Measurements from ENCODE around the gene C1orf21.

Gene C1orf21

GRCh38 chr1:184456189-184456588 lies 69.4 kb downstream of the C1orf21 start:
- no peak for DNase-seq

- DNase-seq, result no peak
These were observed 70.7 kb downstream of the C1orf21 start for GRCh38 chr1:184457500-184457899.

- DNase-seq, result no peak
These were observed 74.5 kb downstream of the C1orf21 start for GRCh38 chr1:184461321-184461720.

GRCh38 chr1:184462155-184462554 lies 75.3 kb downstream of the C1orf21 start:
- no peak for DNase-seq

GRCh38 chr1:184462990-184463389 lies 76.2 kb downstream of the C1orf21 start:
- no peak for DNase-seq

- DNase-seq, result no peak
These were observed 76.9 kb downstream of the C1orf21 start for GRCh38 chr1:184463680-184464079.

- DNase-seq, result no peak
These were observed 77.9 kb downstream of the C1orf21 start for GRCh38 chr1:184464757-184465156.

- no peak for DNase-seq
These were observed 78.8 kb downstream of the C1orf21 start for GRCh38 chr1:184465489-184466146.

GRCh38 chr1:184467295-184467694 lies 80.5 kb downstream of the C1orf21 start:
- no peak for DNase-seq

- no peak for DNase-seq
These were observed 82.6 kb downstream of the C1orf21 start for GRCh38 chr1:184469396-184469795.

- no peak for DNase-seq
These were observed 84.9 kb downstream of the C1orf21 start for GRCh38 chr1:184471686-184472085.

GRCh38 chr1:184472136-184472535 lies 85.3 kb downstream of the C1orf21 start:
- no peak for DNase-seq

GRCh38 chr1:184473176-184473966 lies 86.5 kb downstream of the C1orf21 start:
- no peak for DNase-seq

- no peak for DNase-seq
These were observed 89.4 kb downstream of the C1orf21 start for GRCh38 chr1:184476187-184476586.

- no peak for DNase-seq
These were observed 92.8 kb downstream of the C1orf21 start for GRCh38 chr1:184479435-184480167.

- no peak for DNase-seq
These were observed 93.9 kb downstream of the C1orf21 start for GRCh38 chr1:184480736-184481135.

- DNase-seq, result no peak
These were observed 95.3 kb downstream of the C1orf21 start for GRCh38 chr1:184482136-184482535.

- DNase-seq, result no peak
These were observed 96.4 kb downstream of the C1orf21 start for GRCh38 chr1:184483101-184483683.

GRCh38 chr1:184485751-184486723 lies 99.2 kb downstream of the C1orf21 start:
- DNase-seq, result no peak

GRCh38 chr1:184486761-184487445 lies 100.1 kb downstream of the C1orf21 start:
- DNase-seq, result no peak

GRCh38 chr1:184487531-184488193 lies 100.8 kb downstream of the C1orf21 start:
- no peak for DNase-seq

All from stimulated activated CD4-positive, alpha-beta T cell treated with anti-CD3 and anti-CD28 coated beads, Interleukin-2, amount 100 ng/mL, for 24 hours (primary cell).